ENCODE measurements around the gene CLDN14.

DNA sequence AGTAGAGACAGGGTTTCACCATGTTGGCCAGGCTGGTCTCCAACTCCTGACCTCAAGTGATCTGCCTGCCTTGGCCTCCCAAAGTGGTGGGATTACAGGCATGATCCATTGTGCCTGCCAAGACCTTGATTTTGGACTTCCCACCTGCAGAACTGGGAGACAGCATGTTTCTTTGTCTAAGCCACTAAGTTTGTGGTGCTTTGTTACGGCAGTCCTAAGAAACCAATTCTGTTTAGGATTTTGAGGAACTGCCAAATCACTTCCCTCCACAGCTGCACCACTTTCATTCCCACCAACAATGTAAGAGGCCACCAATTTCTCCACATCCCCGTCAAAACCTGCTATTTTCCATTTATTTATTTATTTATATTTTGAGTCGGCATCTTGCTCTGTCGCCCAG, 48.7 kb downstream of the CLDN14 start:
- TF ChIP-seq FOXM1 (IDR thresholded peaks at IDR 0.05; ENCODE audit: borderline replicate concordance) (no peak), FOXA1 (IDR thresholded peaks at IDR 0.05) (no peak), BHLHE40 (IDR thresholded peaks at IDR 0.05; ENCODE audit: borderline replicate concordance) (no peak), SP1 (IDR thresholded peaks at IDR 0.05) (no peak), TARDBP (IDR thresholded peaks at IDR 0.05) (no peak)

Measured in HEK293T (cell line).